Measurements from ENCODE around the gene INO80E. TPM values are rescaled to one million over a fixed set of nuclear protein-coding genes. Genes with fewer than 3 reads are reported as not detected.

The INO80E gene
- total and polyA plus RNA-seq, 2 donors (not counting 3 experiments of a cell fraction or from before 2014, with no cell fraction given), result 42.7 to 76.4 TPM

GRCh38 chr16:30031477-30031918, 35.5 kb downstream of the INO80E start:
- Histone ChIP-seq H2AFZ (ENCODE audit: low read depth, low read length) (no peak overlapping the region), H3K9ac (replicated peaks; ENCODE audit: extremely low read depth, insufficient read depth, low read length) (no peak overlapping the region), H3K9me3 (replicated peaks; ENCODE audit: control insufficient read depth, insufficient read depth, low read length) (no peaks in the 10 kb centered on the region), H3K27me3 (ENCODE audit: control insufficient read depth in 2 of 2, insufficient read depth in 2 of 2, low read length in 2 of 2) (peaks cover 19 to 20% of the 10 kb centered on the region in 2 experiments), H3K27ac (ENCODE audit: insufficient read depth, low read depth, low read length) (no peak overlapping the region), H3K9me1 (replicated peaks; ENCODE audit: control insufficient read depth, extremely low read depth, insufficient read depth, low read length) (no peaks in the 10 kb centered on the region), H3K4me2 (ENCODE audit: insufficient read depth, low read length) (no peak overlapping the region), H3K36me3 (ENCODE audit: control insufficient read depth in 2 of 2, extremely low read depth in 1 of 2, insufficient read depth in 2 of 2, low read length in 2 of 2) (no peaks in the 10 kb centered on the region), H3K4me1 (ENCODE audit: control insufficient read depth, extremely low read depth, insufficient read depth, low read length) (no peaks in the 10 kb centered on the region), H3K79me2 (ENCODE audit: control insufficient read depth, insufficient read depth, low read length) (no peaks in the 10 kb centered on the region), H4K20me1 (replicated peaks; ENCODE audit: control insufficient read depth, extremely low read depth, insufficient read depth, low read length) (no peaks in the 10 kb centered on the region), H3K4me3 (replicated peaks in 1 of 3; ENCODE audit: insufficient read depth in 1 of 3, low read depth in 1 of 3, low read length in 3 of 3) (no peak overlapping the region)
- no TSS peak for BruUV-seq (replicated peaks)
- intact Hi-C loops (cut with micrococcal nuclease) (no loop called here), dilution Hi-C loops (cut with MboI; ENCODE audit: extremely low pct_ligation_motif_present, low sequenced_read_pairs) (no loop called here)
- TF ChIP-seq MYC (IDR thresholded peaks at IDR 0.05; ENCODE audit: low read depth, low read length), result no peak
- TF ChIP-seq EZH2 (IDR thresholded peaks at IDR 0.05; ENCODE audit: borderline replicate concordance, low read depth, low read length, severe bottlenecking), result no peak
- no peak for TF ChIP-seq MAX (IDR thresholded peaks at IDR 0.05; ENCODE audit: insufficient read depth, insufficient read length)
- TF ChIP-seq POLR2A (IDR thresholded peaks at IDR 0.05; ENCODE audit: low read depth, low read length), result no peak
- no peak for TF ChIP-seq JUN (IDR thresholded peaks at IDR 0.05; ENCODE audit: borderline replicate concordance, insufficient read depth, insufficient read length, low read depth)
- TF ChIP-seq POLR2AphosphoS5 (IDR thresholded peaks at IDR 0.05; ENCODE audit: insufficient read depth, low read depth, low read length), result no peak
- no peak for TF ChIP-seq FOS (IDR thresholded peaks at IDR 0.05; ENCODE audit: borderline replicate concordance, insufficient read depth, low read length)
- no peak for TF ChIP-seq GATA2 (IDR thresholded peaks at IDR 0.05; ENCODE audit: insufficient read depth, insufficient read length, low read depth, low read length)
- no peak for TF ChIP-seq CTCF (IDR thresholded peaks at IDR 0.05; ENCODE audit: extremely low read depth in 1 of 2, insufficient read depth in 1 of 2, low read depth in 1 of 2, low read length in 2 of 2)
- DNase-seq (ENCODE audit: low read depth, low spot score) (no peak), FAIRE-seq (no peak)
- CTCF ChIA-PET, result interaction anchor here (0.5 to 3.1 kb wide), 29 partner anchors 8 to 567 kb away, joined by 3 to 79 read pairs (median 4); partner anchors contain the start of genes C16orf92, PAGR1, TAOK2 and TBX6
- POLR2A ChIA-PET, result interaction anchor here (0.7 kb wide), 1 partner anchor 34 kb away, joined by 3 read pairs; the partner anchor contains the start of gene ALDOA

Data from endothelial cell of umbilical vein (primary cell).